Naive thymus-derived CD4-positive, alpha-beta T cell (primary cell): ENCODE data around the gene HECW1. TPM values are rescaled to one million over a fixed set of nuclear protein-coding genes. Genes with fewer than 3 reads are reported as not detected.

Source experiments
- ATAC-seq: fragments of 150-1000 bp; cut with Tn5 transposase; 2 replicates; pipeline ENCODE4 v1.10.0; 2021; ENCODE audit warnings: mild to moderate bottlenecking, moderate library complexity
- CTCF ChIA-PET: fragments of 350-600 bp; sonication (Branson Sonifier 250); formaldehyde crosslinking; loops from one replicate; lab custom pipeline; 2021; ENCODE audit warnings: antibody characterized with exemption; lab: Charles Lee
- POLR2A ChIA-PET: fragments of 350-600 bp; sonication (Branson Sonifier 250); formaldehyde crosslinking; loops from one replicate; lab custom pipeline; 2021; ENCODE audit warnings: antibody characterized with exemption, inconsistent platforms; lab: Charles Lee
- DNase-seq, 9 donors: peaks; one replicate each; pipeline versions ENCODE4 v3.0.0 to v3.0.0-alpha.2; 2020 to 2022; ENCODE audit warnings: mixed read lengths in 1 of 9
- H3K27ac ChIP-seq: one replicate; pipeline ENCODE4 v1.7.0; 2013; ENCODE audit warnings: mild to moderate bottlenecking, low read depth, low read length, moderate library complexity
- H3K27me3 ChIP-seq, 2 donors: one replicate each; pipeline ENCODE4 v1.7.0; 2013; ENCODE audit warnings: low read length in 2 of 2, mild to moderate bottlenecking in 2 of 2, moderate library complexity in 2 of 2; ENCODE audit not compliant: control insufficient read depth in 2 of 2, insufficient read depth in 2 of 2
- H3K36me3 ChIP-seq, 3 experiments: 1 replicate in 2 of 3; 2 replicates in 1 of 3; pipeline ENCODE4 v1.7.0; 2013; ENCODE audit warnings: low read length in 3 of 3, mild to moderate bottlenecking in 3 of 3, moderate library complexity in 1 of 3; ENCODE audit not compliant: insufficient read depth in 3 of 3, control insufficient read depth in 2 of 3
- H3K4me1 ChIP-seq, 2 donors: one replicate each; pipeline ENCODE4 v1.7.0; 2013; ENCODE audit warnings: low read length in 2 of 2, mild to moderate bottlenecking in 2 of 2, moderate library complexity in 1 of 2; ENCODE audit not compliant: control insufficient read depth in 2 of 2, insufficient read depth in 2 of 2
- H3K4me3 ChIP-seq: 2 replicates; pipeline ENCODE4 v1.7.0; 2013; ENCODE audit warnings: mild to moderate bottlenecking, low read length
- H3K9me3 ChIP-seq, 3 experiments: 1 replicate in 2 of 3; 2 replicates in 1 of 3; pipeline ENCODE4 v1.7.0; 2013; ENCODE audit warnings: low read length in 3 of 3; ENCODE audit not compliant: control insufficient read depth in 2 of 3
- H3K27ac Mint-ChIP-seq, 9 donors: one replicate each; pipeline ENCODE4 v1.8.0; 2020 to 2022; ENCODE audit warnings: mixed read lengths in 9 of 9, mild to moderate bottlenecking in 8 of 9, moderate library complexity in 5 of 9, inconsistent platforms in 2 of 9
- H3K27me3 Mint-ChIP-seq, 5 donors: one replicate each; pipeline ENCODE4 v1.8.0; 2021 to 2022; ENCODE audit warnings: mixed read lengths in 5 of 5, mild to moderate bottlenecking in 1 of 5
- H3K36me3 Mint-ChIP-seq, 5 donors: one replicate each; pipeline ENCODE4 v1.8.0; 2020 to 2022; ENCODE audit warnings: mixed read lengths in 5 of 5, mild to moderate bottlenecking in 3 of 5, inconsistent platforms in 1 of 5
- H3K4me1 Mint-ChIP-seq, 7 donors: one replicate each; pipeline ENCODE4 v1.8.0; 2020 to 2022; ENCODE audit warnings: mixed read lengths in 7 of 7, mild to moderate bottlenecking in 3 of 7, inconsistent platforms in 1 of 7
- H3K4me3 Mint-ChIP-seq, 10 donors: one replicate each; pipeline ENCODE4 v1.8.0; 2020 to 2022; ENCODE audit warnings: mild to moderate bottlenecking in 10 of 10, mixed read lengths in 10 of 10, moderate library complexity in 6 of 10, inconsistent platforms in 2 of 10
- H3K9me3 Mint-ChIP-seq, 11 donors: one replicate each; pipeline ENCODE4 v1.8.0; 2020 to 2022; ENCODE audit warnings: mixed read lengths in 11 of 11, mild to moderate bottlenecking in 4 of 11, inconsistent platforms in 1 of 11, moderate library complexity in 1 of 11
- intact Hi-C, 2 donors: fragments of 100-400 bp; cut with micrococcal nuclease; formaldehyde crosslinking; loops; one replicate each; pipeline ENCODE4 v1.15.1; 2023
- polyA plus RNA-seq, 2 donors: library from polyadenylated mRNA; unstranded; fragments of 300-500 nt; fragmentation: Illumina TruSeq; gene quantifications; one replicate each; pipeline ENCODE4 v1.2.3, GENCODE V29; 2021
- total RNA-seq, 6 experiments: library from RNA in 5 of 6; stranded (reverse) in 5 of 6; gene quantifications; 1 replicate in 5 of 6; 2 replicates in 1 of 6; pipeline ENCODE4 v1.2.3 and lab custom pipeline; 2021 to 2026

The HECW1 gene
- total and polyA plus RNA-seq, 7 experiments from 2014 or later, result not detected

DNA sequence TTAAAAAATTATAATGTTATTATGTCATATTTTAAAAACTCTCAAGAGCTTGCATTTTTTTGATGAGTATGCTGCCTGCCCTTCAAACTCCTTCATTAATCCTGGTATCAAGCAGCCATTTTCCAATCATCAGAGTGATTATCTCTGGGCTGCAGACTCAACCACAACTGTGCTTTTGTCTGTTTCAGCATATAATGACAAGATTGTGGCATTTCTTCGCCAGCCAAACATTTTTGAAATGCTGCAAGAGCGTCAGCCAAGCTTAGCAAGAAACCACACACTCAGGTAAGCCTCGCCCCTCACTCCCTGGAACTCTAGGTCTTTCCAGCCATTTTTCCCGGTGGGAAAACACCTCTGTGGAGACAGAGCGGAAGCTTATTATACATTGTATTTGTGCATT, 380.4 kb downstream of the HECW1 start:
- Mint-ChIP-seq H3K27me3 (peaks cover 5 to 30% (median 6%) of the 10 kb centered on the region in 5 donors), H3K36me3 (no peaks in the 10 kb centered on the region), H3K27ac (no peak overlapping the region), H3K4me1 (peaks cover 0 to 3% (median 0%) of the 10 kb centered on the region in 7 donors), H3K4me3 (no peak overlapping the region), H3K9me3 (peaks cover 0 to 2% (median 0%) of the 10 kb centered on the region in 11 donors)
- Histone ChIP-seq H3K36me3 (no peaks in the 10 kb centered on the region), H3K27ac (no peak overlapping the region), H3K9me3 (no peaks in the 10 kb centered on the region), H3K27me3 (no peaks in the 10 kb centered on the region), H3K4me1 (no peaks in the 10 kb centered on the region), H3K4me3 (no peak overlapping the region)
- DNase-seq (no peak), ATAC-seq (no peak)
- intact Hi-C loops, result no loop called here
- CTCF ChIA-PET, result no interaction called here
- POLR2A ChIA-PET, result no interaction called here

DNA sequence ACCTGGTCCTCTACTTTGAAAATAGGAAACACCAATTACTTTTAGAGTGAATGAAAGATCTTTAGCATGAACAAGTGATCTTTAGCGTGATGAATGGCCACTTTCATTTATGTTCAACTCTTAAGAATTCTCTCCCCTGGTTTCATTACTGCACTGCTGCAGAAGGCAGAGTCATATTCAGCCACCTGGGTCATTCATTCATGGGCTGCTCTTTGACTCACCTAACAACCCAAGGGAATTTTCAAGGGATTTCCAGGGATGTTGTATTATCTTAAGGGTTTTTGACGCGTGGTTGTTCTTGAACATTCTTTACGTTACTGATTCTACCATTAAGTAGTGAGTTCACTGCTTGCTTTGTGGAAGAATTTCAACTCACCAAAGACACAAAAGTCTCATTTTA, 383.1 kb downstream of the HECW1 start:
- no peak overlapping the region for H3K27ac ChIP-seq
- H3K9me3 Mint-ChIP-seq, result peaks cover 0 to 1% (median 0%) of the 10 kb centered on the region in 11 donors
- H3K4me1 ChIP-seq, result no peaks in the 10 kb centered on the region
- peaks cover 5 to 38% (median 9%) of the 10 kb centered on the region in 5 donors for H3K27me3 Mint-ChIP-seq
- no peak overlapping the region for H3K4me3 Mint-ChIP-seq
- H3K9me3 ChIP-seq, result no peaks in the 10 kb centered on the region
- intact Hi-C loops, result no loop called here
- no peak for ATAC-seq
- ChIA-PET CTCF (no interaction called here), POLR2A (no interaction called here)
- no peak overlapping the region for H3K27ac Mint-ChIP-seq
- H3K36me3 Mint-ChIP-seq, result no peaks in the 10 kb centered on the region
- no peaks in the 10 kb centered on the region for H3K36me3 ChIP-seq
- H3K4me1 Mint-ChIP-seq, result no peaks in the 10 kb centered on the region
- DNase-seq, result no peak
- H3K27me3 ChIP-seq, result no peaks in the 10 kb centered on the region
- no peak overlapping the region for H3K4me3 ChIP-seq

DNA sequence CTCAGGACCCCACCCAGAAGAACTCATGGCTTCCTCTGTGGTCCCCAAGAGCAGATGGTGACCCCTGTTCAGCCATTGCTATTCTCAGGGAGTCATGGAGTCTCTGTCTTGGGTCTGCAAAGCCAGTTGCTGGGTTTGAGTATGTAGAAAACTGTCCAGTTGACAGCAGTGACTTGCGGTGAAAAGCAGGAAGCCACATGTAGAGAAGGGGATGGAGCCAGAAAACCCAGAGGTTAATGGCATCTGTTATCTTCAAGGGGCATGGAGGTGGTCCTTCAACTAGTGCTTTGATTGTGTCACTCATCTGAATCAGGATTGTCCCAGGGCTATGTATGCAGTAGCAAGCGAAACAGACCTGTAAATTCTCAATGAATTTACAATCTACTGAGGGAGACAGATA, 384.1 kb downstream of the HECW1 start:
- Histone ChIP-seq H3K4me3 (no peak overlapping the region), H3K4me1 (no peaks in the 10 kb centered on the region), H3K27ac (no peak overlapping the region), H3K27me3 (no peaks in the 10 kb centered on the region), H3K36me3 (no peaks in the 10 kb centered on the region), H3K9me3 (no peaks in the 10 kb centered on the region)
- POLR2A ChIA-PET, result no interaction called here
- intact Hi-C loops, result no loop called here
- no peak overlapping the region for H3K4me3 Mint-ChIP-seq
- H3K9me3 Mint-ChIP-seq, result peaks cover 0 to 1% (median 0%) of the 10 kb centered on the region in 11 donors
- H3K27me3 Mint-ChIP-seq, result peaks cover 5 to 38% (median 9%) of the 10 kb centered on the region in 5 donors
- H3K4me1 Mint-ChIP-seq, result no peaks in the 10 kb centered on the region
- no peak for DNase-seq
- H3K27ac Mint-ChIP-seq, result no peak overlapping the region
- CTCF ChIA-PET, result no interaction called here
- no peaks in the 10 kb centered on the region for H3K36me3 Mint-ChIP-seq
- ATAC-seq, result no peak

- Mint-ChIP-seq H3K4me1 (no peaks in the 10 kb centered on the region), H3K27ac (no peak overlapping the region), H3K27me3 (peaks cover 6 to 18% (median 9%) of the 10 kb centered on the region in 5 donors), H3K36me3 (no peaks in the 10 kb centered on the region), H3K4me3 (no peak overlapping the region), H3K9me3 (peaks cover 0 to 1% (median 0%) of the 10 kb centered on the region in 11 donors)
- H3K9me3 ChIP-seq, result no peaks in the 10 kb centered on the region
- POLR2A ChIA-PET, result no interaction called here
- H3K27me3 ChIP-seq, result no peaks in the 10 kb centered on the region
- no peak overlapping the region for H3K4me3 ChIP-seq
- no peaks in the 10 kb centered on the region for H3K36me3 ChIP-seq
- CTCF ChIA-PET, result no interaction called here
- H3K4me1 ChIP-seq, result no peaks in the 10 kb centered on the region
- intact Hi-C loops, result no loop called here
- no peak overlapping the region for H3K27ac ChIP-seq
- ATAC-seq (no peak), DNase-seq (no peak)
Measured at GRCh38 chr7:43501870-43502269, 389.4 kb downstream of the HECW1 start.

- Histone ChIP-seq H3K9me3 (no peaks in the 10 kb centered on the region), H3K4me3 (no peak overlapping the region), H3K27ac (no peak overlapping the region), H3K36me3 (no peaks in the 10 kb centered on the region), H3K27me3 (no peaks in the 10 kb centered on the region), H3K4me1 (no peaks in the 10 kb centered on the region)
- ChIA-PET POLR2A (interaction anchor here (0.6 kb wide), 1 partner anchor 37 kb away, joined by 5 read pairs; no protein-coding TSS in a partner anchor), CTCF (no interaction called here)
- peaks cover 0 to under 1% (median 0%) of the 10 kb centered on the region in 7 donors for H3K4me1 Mint-ChIP-seq
- DNase-seq, result no peak
- H3K9me3 Mint-ChIP-seq, result peaks cover 0 to 1% (median 0%) of the 10 kb centered on the region in 11 donors
- no peak for ATAC-seq
- H3K27ac Mint-ChIP-seq, result no peak overlapping the region
- H3K27me3 Mint-ChIP-seq, result peaks cover 0 to 12% (median 6%) of the 10 kb centered on the region in 5 donors
- H3K36me3 Mint-ChIP-seq, result no peaks in the 10 kb centered on the region
- no peak overlapping the region for H3K4me3 Mint-ChIP-seq
- intact Hi-C loops, result no loop called here
Measured at GRCh38 chr7:43502941-43503340, 390.5 kb downstream of the HECW1 start.

DNA sequence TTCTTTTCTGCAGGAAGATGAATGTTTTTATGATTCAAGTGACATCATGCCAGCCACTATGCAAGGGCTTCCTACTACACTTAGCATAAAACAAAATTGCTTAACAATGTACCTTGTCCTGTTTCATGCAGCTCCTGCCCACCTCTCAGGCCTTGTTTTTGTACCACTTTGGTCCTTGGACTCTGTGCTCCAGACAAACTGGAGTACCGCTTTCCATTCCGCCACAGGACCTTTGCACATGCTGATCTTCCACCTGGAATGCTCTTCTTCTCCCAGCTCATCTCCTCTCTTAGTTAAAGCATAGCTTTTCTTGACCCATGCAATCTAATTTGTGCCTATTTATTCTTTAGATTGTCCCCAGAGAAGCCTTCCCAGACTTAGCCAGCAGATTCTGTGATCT, 393.0 kb downstream of the HECW1 start:
- H3K9me3 Mint-ChIP-seq, result peaks cover 0 to 1% (median 0%) of the 10 kb centered on the region in 11 donors
- Histone ChIP-seq H3K4me1 (no peaks in the 10 kb centered on the region), H3K4me3 (no peak overlapping the region), H3K27ac (no peak overlapping the region), H3K36me3 (no peaks in the 10 kb centered on the region), H3K27me3 (no peaks in the 10 kb centered on the region), H3K9me3 (no peaks in the 10 kb centered on the region)
- H3K4me1 Mint-ChIP-seq, result peaks cover 0 to 12% (median 0%) of the 10 kb centered on the region in 7 donors
- H3K4me3 Mint-ChIP-seq, result no peak overlapping the region
- no peaks in the 10 kb centered on the region for H3K36me3 Mint-ChIP-seq
- no peak overlapping the region for H3K27ac Mint-ChIP-seq
- DNase-seq, result no peak
- ChIA-PET POLR2A (no interaction called here), CTCF (no interaction called here)
- ATAC-seq, result no peak
- intact Hi-C loops, result no loop called here
- peaks cover 0 to 6% (median under 1%) of the 10 kb centered on the region in 5 donors for H3K27me3 Mint-ChIP-seq

- ChIA-PET CTCF (no interaction called here), POLR2A (no interaction called here)
- no peaks in the 10 kb centered on the region for H3K9me3 Mint-ChIP-seq
- DNase-seq, result no peak
- H3K36me3 Mint-ChIP-seq, result no peaks in the 10 kb centered on the region
- H3K4me1 Mint-ChIP-seq, result peaks cover 0 to 12% (median 3%) of the 10 kb centered on the region in 7 donors
- Histone ChIP-seq H3K4me3 (no peak overlapping the region), H3K27ac (no peak overlapping the region), H3K27me3 (no peaks in the 10 kb centered on the region), H3K36me3 (no peaks in the 10 kb centered on the region), H3K4me1 (no peaks in the 10 kb centered on the region), H3K9me3 (no peaks in the 10 kb centered on the region)
- peaks cover 0 to 6% (median 2%) of the 10 kb centered on the region in 5 donors for H3K27me3 Mint-ChIP-seq
- ATAC-seq, result no peak
- intact Hi-C loops, result no loop called here
- H3K27ac Mint-ChIP-seq, result no peak overlapping the region
- no peak overlapping the region for H3K4me3 Mint-ChIP-seq
Measured at GRCh38 chr7:43506460-43506859, 394.0 kb downstream of the HECW1 start.
